ENCODE data around the gene CLASP1.

Gene CLASP1

DNA sequence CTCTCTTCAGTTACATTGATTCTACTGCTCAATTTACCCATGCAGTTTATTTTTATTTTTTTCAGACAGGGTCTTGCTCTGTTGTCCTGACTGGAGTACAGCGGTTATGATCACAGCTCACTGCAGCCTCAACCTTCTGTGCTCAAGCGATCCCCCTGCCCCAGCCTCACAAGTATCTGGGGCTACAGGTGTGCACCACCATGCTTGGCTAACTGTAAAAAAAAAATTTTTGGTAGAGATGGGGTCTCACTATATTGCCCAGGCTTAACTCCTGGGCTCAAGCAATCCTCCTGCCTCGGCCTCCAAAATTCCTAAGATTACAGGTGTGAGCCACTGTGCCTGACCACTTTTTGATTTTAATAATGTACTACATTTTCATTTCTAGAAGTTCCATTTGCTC, 212.3 kb downstream of the CLASP1 start:
- H3K27ac ChIP-seq = no peak overlapping the region
- TF ChIP-seq ZFX (IDR thresholded peaks at IDR 0.05) = no peak

GRCh38 chr2:121435790-121436189, 213.5 kb downstream of the CLASP1 start:
- H3K27ac ChIP-seq = no peak overlapping the region

DNA sequence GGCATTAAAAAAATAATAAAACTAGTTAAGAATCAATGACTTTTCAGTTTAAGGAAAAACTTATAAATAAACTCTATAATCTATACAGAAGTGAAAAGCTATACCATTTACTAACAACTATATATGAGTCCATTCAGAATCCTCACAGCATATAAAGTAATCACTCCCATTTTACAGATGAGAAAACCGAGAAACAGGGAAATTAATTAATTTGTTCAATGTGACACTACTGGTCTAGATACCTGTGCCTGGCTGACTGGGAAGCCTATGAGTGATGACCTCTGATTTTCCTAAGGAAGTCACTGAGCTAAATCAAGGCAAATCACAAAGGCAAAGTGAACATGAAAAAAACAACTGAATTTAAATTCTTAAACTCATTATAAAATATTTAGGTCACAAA, 218.0 kb downstream of the CLASP1 start:
- no peak for TF ChIP-seq ZFX (IDR thresholded peaks at IDR 0.05)
- TF ChIP-seq, protein P1, sequence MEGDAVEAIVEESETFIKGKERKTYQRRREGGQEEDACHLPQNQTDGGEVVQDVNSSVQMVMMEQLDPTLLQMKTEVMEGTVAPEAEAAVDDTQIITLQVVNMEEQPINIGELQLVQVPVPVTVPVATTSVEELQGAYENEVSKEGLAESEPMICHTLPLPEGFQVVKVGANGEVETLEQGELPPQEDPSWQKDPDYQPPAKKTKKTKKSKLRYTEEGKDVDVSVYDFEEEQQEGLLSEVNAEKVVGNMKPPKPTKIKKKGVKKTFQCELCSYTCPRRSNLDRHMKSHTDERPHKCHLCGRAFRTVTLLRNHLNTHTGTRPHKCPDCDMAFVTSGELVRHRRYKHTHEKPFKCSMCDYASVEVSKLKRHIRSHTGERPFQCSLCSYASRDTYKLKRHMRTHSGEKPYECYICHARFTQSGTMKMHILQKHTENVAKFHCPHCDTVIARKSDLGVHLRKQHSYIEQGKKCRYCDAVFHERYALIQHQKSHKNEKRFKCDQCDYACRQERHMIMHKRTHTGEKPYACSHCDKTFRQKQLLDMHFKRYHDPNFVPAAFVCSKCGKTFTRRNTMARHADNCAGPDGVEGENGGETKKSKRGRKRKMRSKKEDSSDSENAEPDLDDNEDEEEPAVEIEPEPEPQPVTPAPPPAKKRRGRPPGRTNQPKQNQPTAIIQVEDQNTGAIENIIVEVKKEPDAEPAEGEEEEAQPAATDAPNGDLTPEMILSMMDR (conservative IDR thresholded peaks at IDR 0.05) = no peak
- H3K27ac ChIP-seq = no peak overlapping the region

More at GRCh38 chr2:121435790-121436189, 213.5 kb downstream of the CLASP1 start:
- TF ChIP-seq, protein P1 (conservative IDR thresholded peaks at IDR 0.05) = no peak
- TF ChIP-seq ZFX (IDR thresholded peaks at IDR 0.05) = no peak

DNA sequence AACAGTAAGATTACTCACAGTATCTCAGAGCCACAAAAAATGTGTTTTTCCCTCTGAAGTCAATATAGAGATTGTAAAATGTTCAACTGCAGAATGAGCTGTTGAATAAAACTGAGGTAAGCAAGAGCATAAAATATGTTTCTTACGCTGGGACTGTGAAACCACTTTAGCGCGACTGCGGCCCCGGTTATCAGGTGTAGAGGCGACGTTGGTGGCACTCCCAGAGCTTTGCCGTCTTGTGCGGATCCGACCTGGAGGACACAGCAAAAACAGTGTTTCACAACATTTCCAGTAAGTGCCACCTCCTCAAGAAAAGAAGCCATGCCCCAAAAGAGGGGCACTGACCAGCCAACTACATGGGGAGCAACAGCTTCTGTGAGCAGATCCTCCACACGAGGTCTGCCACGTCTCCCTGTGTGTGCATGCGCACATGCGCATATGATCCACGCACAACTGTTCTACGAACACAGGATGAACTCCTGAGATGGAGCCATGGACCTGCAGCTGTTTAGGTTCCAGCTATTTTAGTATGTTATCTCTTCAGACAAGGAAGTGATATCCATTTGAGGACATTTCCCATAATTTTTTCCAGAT, 219.2 kb downstream of the CLASP1 start:
- TF ChIP-seq, protein P1 (conservative IDR thresholded peaks at IDR 0.05) = no peak
- TF ChIP-seq ZFX (IDR thresholded peaks at IDR 0.05) = no peak
- no peak overlapping the region for H3K27ac ChIP-seq

- TF ChIP-seq ZFX (IDR thresholded peaks at IDR 0.05) = no peak
- TF ChIP-seq, protein P1 (conservative IDR thresholded peaks at IDR 0.05) = no peak
These were observed 220.0 kb downstream of the CLASP1 start for GRCh38 chr2:121429119-121429903.

GRCh38 chr2:121427187-121427689, 222.0 kb downstream of the CLASP1 start:
- TF ChIP-seq, protein P1 (conservative IDR thresholded peaks at IDR 0.05) = no peak
- TF ChIP-seq ZFX (IDR thresholded peaks at IDR 0.05) = no peak
- no peak overlapping the region for H3K27ac ChIP-seq

More at GRCh38 chr2:121429119-121429903, 220.0 kb downstream of the CLASP1 start:
- no peak overlapping the region for H3K27ac ChIP-seq

GRCh38 chr2:121420486-121420885, 228.8 kb downstream of the CLASP1 start:
- no peak overlapping the region for H3K27ac ChIP-seq

More at GRCh38 chr2:121420486-121420885, 228.8 kb downstream of the CLASP1 start:
- TF ChIP-seq, protein P1 (conservative IDR thresholded peaks at IDR 0.05) = no peak
